Endothelial cell (in vitro differentiated cells): ENCODE results near the gene GLI2. TPM values are rescaled to one million over a fixed set of nuclear protein-coding genes. Genes with fewer than 3 reads are reported as not detected.

Experiments used
- DNase-seq: peaks from one replicate; pipeline ENCODE4 v3.0.0; 2021; ENCODE audit warnings: low spot score
- H3K27ac Mint-ChIP-seq: one replicate; pipeline ENCODE4 v1.8.0; 2021; ENCODE audit warnings: mixed read lengths, inconsistent platforms; ENCODE audit not compliant: unreplicated experiment
- H3K27me3 Mint-ChIP-seq: one replicate; pipeline ENCODE4 v1.8.0; 2021; ENCODE audit warnings: mild to moderate bottlenecking, moderate library complexity, mixed read lengths, inconsistent platforms; ENCODE audit not compliant: unreplicated experiment
- H3K36me3 Mint-ChIP-seq: one replicate; pipeline ENCODE4 v1.8.0; 2021; ENCODE audit warnings: mild to moderate bottlenecking, low read depth, mixed read lengths, inconsistent platforms; ENCODE audit not compliant: unreplicated experiment
- H3K4me1 Mint-ChIP-seq: one replicate; pipeline ENCODE4 v1.8.0; 2021; ENCODE audit warnings: mild to moderate bottlenecking, mixed read lengths, inconsistent platforms; ENCODE audit not compliant: unreplicated experiment
- H3K4me3 Mint-ChIP-seq: one replicate; pipeline ENCODE4 v1.8.0; 2021; ENCODE audit warnings: mild to moderate bottlenecking, mixed read lengths, inconsistent platforms; ENCODE audit not compliant: unreplicated experiment
- H3K9me3 Mint-ChIP-seq: one replicate; pipeline ENCODE4 v1.8.0; 2021; ENCODE audit warnings: mixed read lengths, inconsistent platforms; ENCODE audit not compliant: unreplicated experiment
- total RNA-seq: library from RNA; stranded (reverse); fragmentation: NEBNext Ultra II Directional; extraction: Animal tissue kit (Norgen Biotek cat#: 25700); gene quantifications from one replicate; pipeline ENCODE4 v1.2.1, GENCODE V29; 2021; ENCODE audit not compliant: unreplicated experiment
- TF ChIP-seq, protein P1 (sequence below): fragments of 200-600 bp; sonication (generic); IDR thresholded peaks from one replicate; pipeline ENCODE4 v1.5.0; 2021; ENCODE audit warnings: antibody characterized with exemption; ENCODE audit not compliant: unreplicated experiment

The GLI2 gene
- total RNA-seq, 1 donor from 2014 or later, result 1.2 TPM

- TF ChIP-seq, protein P1, sequence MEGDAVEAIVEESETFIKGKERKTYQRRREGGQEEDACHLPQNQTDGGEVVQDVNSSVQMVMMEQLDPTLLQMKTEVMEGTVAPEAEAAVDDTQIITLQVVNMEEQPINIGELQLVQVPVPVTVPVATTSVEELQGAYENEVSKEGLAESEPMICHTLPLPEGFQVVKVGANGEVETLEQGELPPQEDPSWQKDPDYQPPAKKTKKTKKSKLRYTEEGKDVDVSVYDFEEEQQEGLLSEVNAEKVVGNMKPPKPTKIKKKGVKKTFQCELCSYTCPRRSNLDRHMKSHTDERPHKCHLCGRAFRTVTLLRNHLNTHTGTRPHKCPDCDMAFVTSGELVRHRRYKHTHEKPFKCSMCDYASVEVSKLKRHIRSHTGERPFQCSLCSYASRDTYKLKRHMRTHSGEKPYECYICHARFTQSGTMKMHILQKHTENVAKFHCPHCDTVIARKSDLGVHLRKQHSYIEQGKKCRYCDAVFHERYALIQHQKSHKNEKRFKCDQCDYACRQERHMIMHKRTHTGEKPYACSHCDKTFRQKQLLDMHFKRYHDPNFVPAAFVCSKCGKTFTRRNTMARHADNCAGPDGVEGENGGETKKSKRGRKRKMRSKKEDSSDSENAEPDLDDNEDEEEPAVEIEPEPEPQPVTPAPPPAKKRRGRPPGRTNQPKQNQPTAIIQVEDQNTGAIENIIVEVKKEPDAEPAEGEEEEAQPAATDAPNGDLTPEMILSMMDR, result no peak
- DNase-seq, result no peak
- peaks cover 11% of the 10 kb centered on the region for H3K4me1 Mint-ChIP-seq
- peaks cover 6% of the 10 kb centered on the region for H3K27me3 Mint-ChIP-seq
- H3K4me3 Mint-ChIP-seq, result no peak overlapping the region
- H3K36me3 Mint-ChIP-seq, result no peaks in the 10 kb centered on the region
- no peaks in the 10 kb centered on the region for H3K9me3 Mint-ChIP-seq
- H3K27ac Mint-ChIP-seq, result no peak overlapping the region
These were observed 32.9 kb upstream of the GLI2 start for GRCh38 chr2:120702801-120703200.

DNA sequence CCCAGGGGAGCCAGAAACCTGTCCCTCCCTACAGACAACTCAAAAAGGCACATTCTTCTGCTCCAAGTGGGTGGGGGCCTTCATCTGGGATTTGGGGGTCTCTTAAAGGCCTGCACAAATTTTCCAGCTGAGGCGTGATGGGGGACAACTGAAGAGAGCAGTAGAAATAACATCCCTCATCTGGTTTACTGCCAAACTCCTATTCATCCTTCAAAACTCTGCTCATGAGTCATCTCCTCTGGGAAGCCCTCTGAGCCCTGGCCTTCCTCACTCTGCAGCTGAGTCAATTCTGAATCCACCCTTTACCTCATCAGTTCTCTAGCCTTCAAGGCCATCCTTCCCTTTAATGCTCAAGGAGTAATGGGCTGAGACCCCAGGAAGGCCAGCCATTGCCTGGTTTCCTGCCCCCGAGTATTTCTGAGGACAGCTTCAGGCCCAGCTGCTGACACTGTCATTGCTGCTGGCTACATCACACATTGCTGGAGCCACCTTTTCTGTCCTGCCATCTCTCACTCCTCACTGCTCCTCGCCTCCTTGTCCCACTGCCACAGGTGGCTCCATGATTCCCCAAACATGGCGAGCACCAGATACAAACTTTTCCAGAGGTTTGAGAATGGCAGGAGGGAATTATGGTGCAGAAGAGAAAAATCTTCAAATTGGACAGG lies 32.2 kb upstream of the GLI2 start:
- Mint-ChIP-seq H3K27me3 (peaks cover 6% of the 10 kb centered on the region), H3K4me3 (no peak overlapping the region)

DNA sequence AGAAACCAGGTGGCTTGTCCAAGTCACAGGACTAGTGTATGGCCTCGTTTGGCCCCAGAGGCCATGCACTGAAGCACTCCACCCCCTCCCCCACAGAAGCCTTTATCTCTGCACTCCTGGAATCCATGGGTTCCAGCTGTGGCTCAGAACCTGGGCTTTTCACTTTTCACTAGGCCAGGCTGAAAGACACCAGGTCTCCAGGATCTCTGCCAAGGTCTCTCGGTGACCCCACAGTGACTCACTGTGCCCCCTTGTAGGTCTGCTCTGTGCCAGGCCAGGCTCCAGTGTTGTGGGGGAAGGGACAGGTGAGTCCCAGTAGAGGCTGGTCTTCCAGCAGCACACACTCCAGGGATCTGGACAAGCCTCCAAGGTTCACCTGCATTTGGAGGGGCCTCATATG lies 31.0 kb upstream of the GLI2 start:
- no peak overlapping the region for H3K4me3 Mint-ChIP-seq
- DNase-seq, result no peak
- peaks cover 11% of the 10 kb centered on the region for H3K4me1 Mint-ChIP-seq
- no peaks in the 10 kb centered on the region for H3K9me3 Mint-ChIP-seq
- peaks cover 6% of the 10 kb centered on the region for H3K27me3 Mint-ChIP-seq
- no peaks in the 10 kb centered on the region for H3K36me3 Mint-ChIP-seq
- TF ChIP-seq, protein P1, result no peak
- H3K27ac Mint-ChIP-seq, result no peak overlapping the region

More for the DNA sequence above, 32.2 kb upstream of the GLI2 start:
- Mint-ChIP-seq H3K4me1 (peaks cover 11% of the 10 kb centered on the region), H3K36me3 (no peaks in the 10 kb centered on the region), H3K27ac (no peak overlapping the region), H3K9me3 (no peaks in the 10 kb centered on the region)
- TF ChIP-seq, protein P1, result no peak
- DNase-seq, result no peak

GRCh38 chr2:120707816-120708215 lies 27.9 kb upstream of the GLI2 start:
- Mint-ChIP-seq H3K27me3 (peaks cover 6% of the 10 kb centered on the region), H3K9me3 (no peaks in the 10 kb centered on the region), H3K27ac (no peak overlapping the region), H3K4me1 (peaks cover 11% of the 10 kb centered on the region), H3K4me3 (no peak overlapping the region), H3K36me3 (no peaks in the 10 kb centered on the region)
- TF ChIP-seq, protein P1, result no peak
- DNase-seq, result no peak

- Mint-ChIP-seq H3K36me3 (no peaks in the 10 kb centered on the region), H3K27ac (no peak overlapping the region), H3K9me3 (no peaks in the 10 kb centered on the region), H3K27me3 (peaks cover 6% of the 10 kb centered on the region), H3K4me1 (peaks cover 11% of the 10 kb centered on the region), H3K4me3 (no peak overlapping the region)
- TF ChIP-seq, protein P1, result no peak
- DNase-seq, result no peak
These were observed 26.6 kb upstream of the GLI2 start for GRCh38 chr2:120708944-120709607.
